Measurements from ENCODE around the gene MYH9.
"Not testable (repeated sequence)": the region's sequence is repeated elsewhere in the genome, so short reads cannot be mapped to it uniquely, and the experiment has no call there.

MYH9 gene

GRCh38 chr22:36306227-36306626 is 81.5 kb downstream of the MYH9 start:
- DNase-seq = no peak

- DNase-seq = no peak
These were observed 82.0 kb downstream of the MYH9 start for GRCh38 chr22:36305813-36306212.

GRCh38 chr22:36304429-36304828 is 83.3 kb downstream of the MYH9 start:
- DNase-seq = no peak

- no peak for DNase-seq
These were observed 83.9 kb downstream of the MYH9 start for GRCh38 chr22:36303874-36304273.

- DNase-seq = no peak
These were observed 84.7 kb downstream of the MYH9 start for GRCh38 chr22:36303115-36303467.

- DNase-seq = no peak
These were observed 85.2 kb downstream of the MYH9 start for GRCh38 chr22:36302439-36303114.

- no peak for DNase-seq
These were observed 85.9 kb downstream of the MYH9 start for GRCh38 chr22:36301851-36302250.

GRCh38 chr22:36301384-36301828 is 86.4 kb downstream of the MYH9 start:
- DNase-seq = peak; percentile 86

- DNase-seq = no peak
These were observed 87.2 kb downstream of the MYH9 start for GRCh38 chr22:36300396-36301212.

GRCh38 chr22:36299911-36300310 is 87.9 kb downstream of the MYH9 start:
- no peak for DNase-seq

GRCh38 chr22:36299295-36299694 is 88.5 kb downstream of the MYH9 start:
- no peak for DNase-seq

GRCh38 chr22:36298601-36299000 is 89.2 kb downstream of the MYH9 start:
- DNase-seq = no peak

- DNase-seq = no peak
These were observed 89.6 kb downstream of the MYH9 start for GRCh38 chr22:36298118-36298517.

GRCh38 chr22:36297568-36297967 is 90.2 kb downstream of the MYH9 start:
- no peak for DNase-seq

GRCh38 chr22:36296690-36297089 is 91.1 kb downstream of the MYH9 start:
- no peak for DNase-seq

- DNase-seq = no peak
These were observed 92.5 kb downstream of the MYH9 start for GRCh38 chr22:36295247-36295646.

GRCh38 chr22:36294801-36295200 is 93.0 kb downstream of the MYH9 start:
- no peak for DNase-seq

GRCh38 chr22:36294293-36294620 is 93.5 kb downstream of the MYH9 start:
- DNase-seq = no peak

- DNase-seq = no peak
These were observed 94.0 kb downstream of the MYH9 start for GRCh38 chr22:36293606-36294292.

- DNase-seq = no peak
These were observed 94.8 kb downstream of the MYH9 start for GRCh38 chr22:36292823-36293530.

- no peak for DNase-seq
These were observed 95.7 kb downstream of the MYH9 start for GRCh38 chr22:36291831-36292740.

- not testable (repeated sequence) for DNase-seq
These were observed 97.2 kb downstream of the MYH9 start for GRCh38 chr22:36290391-36291075.
